HepG2 (cell line): ENCODE measurements around the gene UBALD1. TPM values are rescaled to one million over a fixed set of nuclear protein-coding genes. Genes with fewer than 3 reads are reported as not detected.

Source experiments
- BATF2 ChIP-seq: sonication (generic); formaldehyde crosslinking; IDR thresholded peaks from 2 replicates; pipeline ENCODE4 v1.8.0; 2022; ENCODE audit warnings: mild to moderate bottlenecking, missing genetic modification reagents, moderate library complexity
- FOXA3 ChIP-seq: IDR thresholded peaks from 2 replicates; pipeline ENCODE4 v1.6.1; 2016; ENCODE audit warnings: missing genetic modification reagents, missing compliant biosample characterization
- KDM5A ChIP-seq: fragments of 200-600 bp; sonication (generic); IDR thresholded peaks from 2 replicates; pipeline ENCODE4 v1.7.0; 2018; ENCODE audit warnings: antibody characterized with exemption, mild to moderate bottlenecking, low read length, borderline replicate concordance
- MED8 ChIP-seq: sonication (generic); formaldehyde crosslinking; IDR thresholded peaks from 2 replicates; pipeline ENCODE4 v1.8.1; 2023; ENCODE audit warnings: mild to moderate bottlenecking, missing genetic modification reagents; ENCODE audit not compliant: insufficient replicate concordance
- MLLT10 ChIP-seq: sonication (generic); formaldehyde crosslinking; IDR thresholded peaks from 2 replicates; pipeline ENCODE4 v1.4.0; 2020; ENCODE audit warnings: missing genetic modification reagents
- TP53 ChIP-seq: sonication (generic); formaldehyde crosslinking; conservative IDR thresholded peaks from 2 replicates; pipeline ENCODE4 v1.4.0; 2020; ENCODE audit warnings: missing genetic modification reagents
- ZNF337 ChIP-seq: sonication (generic); formaldehyde crosslinking; IDR thresholded peaks from 2 replicates; pipeline ENCODE4 v1.5.1; 2020; ENCODE audit warnings: missing genetic modification reagents, low read depth, mild to moderate bottlenecking, borderline replicate concordance
- ZNF766 ChIP-seq: sonication (generic); formaldehyde crosslinking; IDR thresholded peaks from 2 replicates; pipeline ENCODE4 v1.5.0; 2020; ENCODE audit warnings: missing genetic modification reagents, borderline replicate concordance
- polyA plus RNA-seq, 8 experiments: library from polyadenylated mRNA; depleted of rRNA in 3 of 8; stranded (reverse) in 7 of 8; unstranded in 1 of 8; fragments of >200 nt; fragmentation: Illumina TruSeq in 4 of 8; extraction: Trizol in 4 of 8; gene quantifications; 2 replicates each; pipeline versions ENCODE4 v1.2.1 to v1.2.3, GENCODE V29; 2011 to 2016; ENCODE audit warnings: low read depth in 4 of 8, missing spikeins in 1 of 8, mixed read lengths in 1 of 8; ENCODE audit not compliant: insufficient read depth in 1 of 8
- total RNA-seq, 5 experiments: library from RNA; depleted of rRNA; stranded (reverse); fragments of >200 nt; fragmentation: Illumina TruSeq; extraction: Trizol; gene quantifications; 2 replicates each; pipeline ENCODE4 v1.2.3, GENCODE V29; 2016; ENCODE audit warnings: low read depth in 1 of 5
- TF ChIP-seq, protein P1 (sequence below): sonication (generic); formaldehyde crosslinking; IDR thresholded peaks from 2 replicates; pipeline ENCODE4 v1.4.0; 2020; ENCODE audit warnings: mild to moderate bottlenecking, missing genetic modification reagents
- TF ChIP-seq, protein P2 (sequence below): sonication (generic); formaldehyde crosslinking; IDR thresholded peaks from 2 replicates; pipeline ENCODE4 v1.5.0; 2020; ENCODE audit warnings: missing genetic modification reagents, mild to moderate bottlenecking, borderline replicate concordance
- TF ChIP-seq, protein P3 (sequence below): sonication (generic); formaldehyde crosslinking; conservative IDR thresholded peaks from 2 replicates; pipeline ENCODE4 v1.4.0; 2020; ENCODE audit warnings: mild to moderate bottlenecking, missing genetic modification reagents, moderate library complexity

The UBALD1 gene
- total and polyA plus RNA-seq, 2 of the 13 experiments (the other 11 are each of a cell fraction or from before 2014, with no cell fraction given) = 6.8 to 12.3 TPM

- TF ChIP-seq, protein P1, sequence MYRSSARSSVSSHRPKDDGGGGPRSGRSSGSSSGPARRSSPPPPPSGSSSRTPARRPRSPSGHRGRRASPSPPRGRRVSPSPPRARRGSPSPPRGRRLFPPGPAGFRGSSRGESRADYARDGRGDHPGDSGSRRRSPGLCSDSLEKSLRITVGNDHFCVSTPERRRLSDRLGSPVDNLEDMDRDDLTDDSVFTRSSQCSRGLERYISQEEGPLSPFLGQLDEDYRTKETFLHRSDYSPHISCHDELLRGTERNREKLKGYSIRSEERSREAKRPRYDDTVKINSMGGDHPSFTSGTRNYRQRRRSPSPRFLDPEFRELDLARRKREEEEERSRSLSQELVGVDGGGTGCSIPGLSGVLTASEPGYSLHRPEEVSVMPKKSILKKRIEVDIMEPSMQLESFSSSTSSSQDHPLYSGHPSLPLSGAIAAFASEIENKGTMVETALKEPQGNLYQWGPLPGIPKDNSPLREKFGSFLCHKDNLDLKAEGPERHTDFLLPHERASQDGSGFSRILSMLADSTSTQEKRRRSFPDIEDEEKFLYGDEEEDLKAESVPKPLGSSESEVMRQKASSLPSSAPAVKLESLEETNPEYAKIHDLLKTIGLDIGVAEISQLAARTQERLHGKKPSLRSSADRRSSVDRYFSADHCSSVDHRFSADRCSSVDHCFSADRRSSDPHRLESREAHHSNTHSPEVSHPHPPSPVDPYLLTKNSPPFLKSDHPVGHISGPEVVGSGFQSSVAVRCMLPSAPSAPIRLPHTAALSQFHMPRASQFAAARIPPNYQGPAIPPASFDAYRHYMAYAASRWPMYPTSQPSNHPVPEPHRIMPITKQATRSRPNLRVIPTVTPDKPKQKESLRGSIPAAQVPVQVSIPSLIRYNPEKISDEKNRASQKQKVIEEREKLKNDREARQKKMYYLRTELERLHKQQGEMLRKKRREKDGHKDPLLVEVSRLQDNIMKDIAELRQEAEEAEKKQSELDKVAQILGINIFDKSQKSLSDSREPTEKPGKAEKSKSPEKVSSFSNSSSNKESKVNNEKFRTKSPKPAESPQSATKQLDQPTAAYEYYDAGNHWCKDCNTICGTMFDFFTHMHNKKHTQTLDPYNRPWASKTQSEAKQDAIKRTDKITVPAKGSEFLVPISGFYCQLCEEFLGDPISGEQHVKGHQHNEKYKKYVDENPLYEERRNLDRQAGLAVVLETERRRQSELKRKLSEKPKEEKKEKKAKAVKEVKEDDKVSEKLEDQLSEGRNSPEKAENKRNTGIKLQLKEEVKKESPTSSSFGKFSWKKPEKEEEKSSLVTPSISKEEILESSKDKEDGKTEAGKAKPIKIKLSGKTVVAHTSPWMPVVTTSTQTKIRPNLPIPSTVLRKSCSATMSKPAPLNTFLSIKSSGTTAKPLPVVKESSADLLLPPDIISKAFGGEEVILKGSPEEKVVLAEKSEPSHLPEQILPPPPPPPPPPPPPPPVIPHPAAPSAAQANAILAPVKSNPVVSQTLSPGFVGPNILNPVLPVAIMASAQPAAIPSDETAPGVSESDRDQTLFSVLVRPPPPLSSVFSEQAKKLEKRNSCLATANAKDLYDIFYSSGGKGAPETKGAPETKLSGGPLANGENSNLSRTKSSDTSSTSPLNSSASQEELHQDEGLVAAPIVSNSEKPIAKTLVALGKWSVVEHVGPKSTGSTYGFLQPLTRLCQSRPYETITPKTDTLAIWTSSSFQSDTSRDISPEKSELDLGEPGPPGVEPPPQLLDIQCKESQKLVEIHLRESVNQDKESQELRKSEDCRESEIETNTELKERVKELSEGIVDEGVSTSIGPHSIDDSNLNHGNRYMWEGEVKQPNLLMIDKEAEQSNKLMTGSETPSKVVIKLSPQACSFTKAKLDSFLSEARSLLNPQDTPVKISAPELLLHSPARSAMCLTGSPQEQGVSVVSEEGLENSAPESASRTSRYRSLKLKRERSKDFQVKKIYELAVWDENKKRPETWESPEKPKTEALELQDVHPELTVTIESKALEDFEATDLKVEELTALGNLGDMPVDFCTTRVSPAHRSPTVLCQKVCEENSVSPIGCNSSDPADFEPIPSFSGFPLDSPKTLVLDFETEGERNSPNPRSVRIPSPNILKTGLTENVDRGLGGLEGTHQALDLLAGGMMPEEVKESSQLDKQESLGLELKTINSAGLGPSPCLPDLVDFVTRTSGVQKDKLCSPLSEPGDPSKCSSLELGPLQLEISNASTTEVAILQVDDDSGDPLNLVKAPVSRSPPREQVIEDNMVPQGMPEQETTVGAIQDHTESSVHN = peak; percentile 32; the same call in 1 of the 2 replicates
- TF ChIP-seq FOXA3 (CRISPR knock-in tag) (peak; percentile 85; the same call in 1 of the 2 replicates), ZNF766 (CRISPR knock-in tag) (peak; percentile 90; the same call in 1 of the 2 replicates), MED8 (CRISPR knock-in tag) (peak; percentile 86), ZNF337 (CRISPR knock-in tag) (peak; percentile 24; the same call in 1 of the 2 replicates), MLLT10 (CRISPR knock-in tag) (no peak), TP53 (CRISPR knock-in tag) (no peak), KDM5A (no peak), BATF2 (CRISPR knock-in tag) (no peak)
- TF ChIP-seq, protein P2, sequence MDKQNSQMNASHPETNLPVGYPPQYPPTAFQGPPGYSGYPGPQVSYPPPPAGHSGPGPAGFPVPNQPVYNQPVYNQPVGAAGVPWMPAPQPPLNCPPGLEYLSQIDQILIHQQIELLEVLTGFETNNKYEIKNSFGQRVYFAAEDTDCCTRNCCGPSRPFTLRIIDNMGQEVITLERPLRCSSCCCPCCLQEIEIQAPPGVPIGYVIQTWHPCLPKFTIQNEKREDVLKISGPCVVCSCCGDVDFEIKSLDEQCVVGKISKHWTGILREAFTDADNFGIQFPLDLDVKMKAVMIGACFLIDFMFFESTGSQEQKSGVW = peak; percentile 92; the same call in 1 of the 2 replicates
- TF ChIP-seq, protein P3, sequence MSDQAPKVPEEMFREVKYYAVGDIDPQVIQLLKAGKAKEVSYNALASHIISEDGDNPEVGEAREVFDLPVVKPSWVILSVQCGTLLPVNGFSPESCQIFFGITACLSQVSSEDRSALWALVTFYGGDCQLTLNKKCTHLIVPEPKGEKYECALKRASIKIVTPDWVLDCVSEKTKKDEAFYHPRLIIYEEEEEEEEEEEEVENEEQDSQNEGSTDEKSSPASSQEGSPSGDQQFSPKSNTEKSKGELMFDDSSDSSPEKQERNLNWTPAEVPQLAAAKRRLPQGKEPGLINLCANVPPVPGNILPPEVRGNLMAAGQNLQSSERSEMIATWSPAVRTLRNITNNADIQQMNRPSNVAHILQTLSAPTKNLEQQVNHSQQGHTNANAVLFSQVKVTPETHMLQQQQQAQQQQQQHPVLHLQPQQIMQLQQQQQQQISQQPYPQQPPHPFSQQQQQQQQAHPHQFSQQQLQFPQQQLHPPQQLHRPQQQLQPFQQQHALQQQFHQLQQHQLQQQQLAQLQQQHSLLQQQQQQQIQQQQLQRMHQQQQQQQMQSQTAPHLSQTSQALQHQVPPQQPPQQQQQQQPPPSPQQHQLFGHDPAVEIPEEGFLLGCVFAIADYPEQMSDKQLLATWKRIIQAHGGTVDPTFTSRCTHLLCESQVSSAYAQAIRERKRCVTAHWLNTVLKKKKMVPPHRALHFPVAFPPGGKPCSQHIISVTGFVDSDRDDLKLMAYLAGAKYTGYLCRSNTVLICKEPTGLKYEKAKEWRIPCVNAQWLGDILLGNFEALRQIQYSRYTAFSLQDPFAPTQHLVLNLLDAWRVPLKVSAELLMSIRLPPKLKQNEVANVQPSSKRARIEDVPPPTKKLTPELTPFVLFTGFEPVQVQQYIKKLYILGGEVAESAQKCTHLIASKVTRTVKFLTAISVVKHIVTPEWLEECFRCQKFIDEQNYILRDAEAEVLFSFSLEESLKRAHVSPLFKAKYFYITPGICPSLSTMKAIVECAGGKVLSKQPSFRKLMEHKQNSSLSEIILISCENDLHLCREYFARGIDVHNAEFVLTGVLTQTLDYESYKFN = peak; percentile 96
These were observed 49.2 kb upstream of the UBALD1 start (continued) for GRCh38 chr16:4663777-4664465.
